GM23338 (cell line): ENCODE data around the gene CDH20.

Experiments
- CREB1 ChIP-seq: fragments of 250-450 bp; sonication (Bioruptor Pico); IDR thresholded peaks from 2 replicates; pipeline ENCODE4 v1.5.0; 2020; ENCODE audit warnings: low read depth, mild to moderate bottlenecking, moderate library complexity
- EZH2 ChIP-seq: fragments of 200-600 bp; sonication (generic); IDR thresholded peaks from one replicate; pipeline ENCODE4 v1.8.0; 2017; ENCODE audit warnings: antibody characterized with exemption, mild to moderate bottlenecking, low read depth; ENCODE audit not compliant: unreplicated experiment
- POLR2AphosphoS5 ChIP-seq: IDR thresholded peaks from 2 replicates; pipeline ENCODE4 v1.6.1; 2016; ENCODE audit warnings: antibody characterized with exemption, low read depth
- ZNF114 ChIP-seq: fragments of 250-450 bp; sonication (Bioruptor Pico); IDR thresholded peaks from 2 replicates; pipeline ENCODE4 v1.5.0; 2020; ENCODE audit warnings: mild to moderate bottlenecking, moderate library complexity
- TF ChIP-seq, protein P1 (sequence below), 2 experiments: fragments of 200-600 bp in 1 of 2; sonication (generic) in 1 of 2; conservative IDR thresholded peaks; 2 replicates each; pipeline versions ENCODE4 v1.5.1 to v1.6.1; 2016 to 2017; ENCODE audit warnings: antibody characterized with exemption in 2 of 2, low read depth in 2 of 2, mild to moderate bottlenecking in 2 of 2, moderate library complexity in 1 of 2

DNA sequence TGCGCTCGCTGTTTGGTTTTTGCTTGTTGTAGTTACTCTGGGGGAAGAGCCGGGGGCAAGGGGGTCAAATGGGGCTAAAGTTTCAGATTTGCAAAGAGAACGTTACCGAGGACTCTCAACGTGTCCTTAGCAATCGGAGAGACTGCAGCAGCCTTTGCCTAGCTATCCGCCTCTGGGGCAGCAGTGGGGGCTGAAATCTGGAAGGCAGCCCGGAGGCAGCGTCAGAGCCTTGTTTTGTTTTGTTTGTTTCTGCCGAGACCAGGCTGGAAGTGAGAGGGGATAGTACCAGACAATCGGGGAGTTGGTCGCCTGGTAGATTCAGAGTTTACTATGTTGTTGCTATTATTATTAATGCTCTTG is 1.2 kb downstream of the CDH20 start:
- TF ChIP-seq, protein P1, sequence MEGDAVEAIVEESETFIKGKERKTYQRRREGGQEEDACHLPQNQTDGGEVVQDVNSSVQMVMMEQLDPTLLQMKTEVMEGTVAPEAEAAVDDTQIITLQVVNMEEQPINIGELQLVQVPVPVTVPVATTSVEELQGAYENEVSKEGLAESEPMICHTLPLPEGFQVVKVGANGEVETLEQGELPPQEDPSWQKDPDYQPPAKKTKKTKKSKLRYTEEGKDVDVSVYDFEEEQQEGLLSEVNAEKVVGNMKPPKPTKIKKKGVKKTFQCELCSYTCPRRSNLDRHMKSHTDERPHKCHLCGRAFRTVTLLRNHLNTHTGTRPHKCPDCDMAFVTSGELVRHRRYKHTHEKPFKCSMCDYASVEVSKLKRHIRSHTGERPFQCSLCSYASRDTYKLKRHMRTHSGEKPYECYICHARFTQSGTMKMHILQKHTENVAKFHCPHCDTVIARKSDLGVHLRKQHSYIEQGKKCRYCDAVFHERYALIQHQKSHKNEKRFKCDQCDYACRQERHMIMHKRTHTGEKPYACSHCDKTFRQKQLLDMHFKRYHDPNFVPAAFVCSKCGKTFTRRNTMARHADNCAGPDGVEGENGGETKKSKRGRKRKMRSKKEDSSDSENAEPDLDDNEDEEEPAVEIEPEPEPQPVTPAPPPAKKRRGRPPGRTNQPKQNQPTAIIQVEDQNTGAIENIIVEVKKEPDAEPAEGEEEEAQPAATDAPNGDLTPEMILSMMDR (conservative IDR thresholded peaks at IDR 0.05; ENCODE audit: low read depth in 2 of 2): no peak
- no peak for TF ChIP-seq POLR2AphosphoS5
- TF ChIP-seq EZH2: no peak
- no peak for TF ChIP-seq ZNF114 (CRISPR knock-in tag)
- no peak for TF ChIP-seq CREB1
